OCI-LY7 (cell line): ENCODE results near the gene GJB3. TPM values are rescaled to one million over a fixed set of nuclear protein-coding genes. Genes with fewer than 3 reads are reported as not detected.

Experiments used
- BruUV-seq: library from RNA; stranded (reverse); fragments of 400-500 nt; replicated peaks from 2 replicates; lab custom pipeline; 2021; lab: Mats Ljungman, UMichigan
- CTCF ChIA-PET: fragments of 300-600 bp; sonication (Branson Sonifier 250); formaldehyde crosslinking; loops from one replicate; lab custom pipeline; 2022; ENCODE audit warnings: antibody characterized with exemption; ENCODE audit not compliant: unreplicated experiment; lab: Charles Lee
- POLR2A ChIA-PET: fragments of 300-600 bp; sonication (Branson Sonifier 250); formaldehyde crosslinking; loops from one replicate; lab custom pipeline; 2022; ENCODE audit warnings: antibody characterized with exemption; lab: Charles Lee
- DNase-seq: peaks from one replicate; pipeline ENCODE4 v3.0.0-alpha.2; 2015; ENCODE audit warnings: low spot score
- H2AFZ ChIP-seq: fragments of 200-600 bp; sonication (generic), shearing (Covaris generic); 2 replicates; pipeline ENCODE4 v1.6.1; 2014; ENCODE audit warnings: mild to moderate bottlenecking, antibody characterized with exemption, low read length, moderate library complexity
- H3K27ac ChIP-seq: fragments of 200-600 bp; sonication (generic); 2 replicates; pipeline ENCODE4 v1.5.1; 2014; ENCODE audit warnings: mixed run types, low read depth, mild to moderate bottlenecking, moderate library complexity, low read length, inconsistent platforms; ENCODE audit not compliant: poor library complexity, severe bottlenecking
- H3K36me3 ChIP-seq: fragments of 200-600 bp; sonication (generic); 2 replicates; pipeline ENCODE4 v1.6.1; 2014; ENCODE audit warnings: mild to moderate bottlenecking, antibody characterized with exemption, low read length, moderate library complexity, mixed read lengths; ENCODE audit not compliant: insufficient read depth
- H3K4me1 ChIP-seq: fragments of 200-600 bp; sonication (generic); 2 replicates; pipeline ENCODE4 v1.5.1; 2014; ENCODE audit warnings: mild to moderate bottlenecking, low read length; ENCODE audit not compliant: insufficient read depth, poor library complexity, severe bottlenecking
- H3K4me2 ChIP-seq: fragments of 200-600 bp; sonication (generic); 2 replicates; pipeline ENCODE4 v1.6.1; 2014; ENCODE audit warnings: mild to moderate bottlenecking, low read length
- H3K4me3 ChIP-seq: fragments of 200-600 bp; sonication (generic); 2 replicates; pipeline ENCODE4 v1.5.1; 2014; ENCODE audit warnings: mild to moderate bottlenecking, low read depth, low read length; ENCODE audit not compliant: poor library complexity, severe bottlenecking
- H3K79me2 ChIP-seq: fragments of 200-600 bp; sonication (generic); 2 replicates; pipeline ENCODE4 v1.6.1; 2016; ENCODE audit warnings: low read depth, mild to moderate bottlenecking, low read length, moderate library complexity, mixed read lengths; ENCODE audit not compliant: insufficient read depth
- H3K9me2 ChIP-seq: fragments of 200-600 bp; sonication (generic); 2 replicates; pipeline ENCODE4 v1.6.1; 2016; ENCODE audit warnings: mild to moderate bottlenecking, low read length, mixed read lengths; ENCODE audit not compliant: insufficient read depth
- H3K9me3 ChIP-seq: fragments of 200-600 bp; sonication (generic); 2 replicates; pipeline ENCODE4 v1.6.1; 2014; ENCODE audit warnings: mild to moderate bottlenecking, mixed run types, low read length, mixed read lengths
- H4K20me1 ChIP-seq: fragments of 200-600 bp; sonication (generic); 2 replicates; pipeline ENCODE4 v1.6.1; 2014; ENCODE audit warnings: mild to moderate bottlenecking, antibody characterized with exemption, low read length, moderate library complexity, mixed read lengths; ENCODE audit not compliant: insufficient read depth
- EZH2phosphoT487 ChIP-seq: fragments of 200-600 bp; sonication (generic); IDR thresholded peaks from 2 replicates; pipeline ENCODE4 v1.6.1; 2018; ENCODE audit warnings: low read depth, borderline replicate concordance, mild to moderate bottlenecking, mixed run types, antibody characterized with exemption, low read length, moderate library complexity, mixed read lengths
- intact Hi-C: fragments of 100-400 bp; cut with micrococcal nuclease; formaldehyde crosslinking; loops from one replicate; pipeline ENCODE4 v1.10.0; 2022; ENCODE audit not compliant: unreplicated experiment
- total RNA-seq, 2 experiments: library from RNA; depleted of rRNA in 1 of 2; stranded (reverse); fragments of >200 nt in 1 of 2; shearing (Covaris generic) in 1 of 2; gene quantifications; 2 replicates each; pipeline ENCODE4 v1.2.3, GENCODE V29; 2014 to 2022
- TF ChIP-seq, protein P1 (sequence below): fragments of 200-600 bp; sonication (generic); conservative IDR thresholded peaks from 2 replicates; pipeline ENCODE4 v1.5.1; 2014; ENCODE audit warnings: mild to moderate bottlenecking, antibody characterized with exemption, low read length, moderate library complexity, mixed read lengths

The GJB3 gene
- total RNA-seq, 2 experiments from 2014 or later, result not detected

DNA sequence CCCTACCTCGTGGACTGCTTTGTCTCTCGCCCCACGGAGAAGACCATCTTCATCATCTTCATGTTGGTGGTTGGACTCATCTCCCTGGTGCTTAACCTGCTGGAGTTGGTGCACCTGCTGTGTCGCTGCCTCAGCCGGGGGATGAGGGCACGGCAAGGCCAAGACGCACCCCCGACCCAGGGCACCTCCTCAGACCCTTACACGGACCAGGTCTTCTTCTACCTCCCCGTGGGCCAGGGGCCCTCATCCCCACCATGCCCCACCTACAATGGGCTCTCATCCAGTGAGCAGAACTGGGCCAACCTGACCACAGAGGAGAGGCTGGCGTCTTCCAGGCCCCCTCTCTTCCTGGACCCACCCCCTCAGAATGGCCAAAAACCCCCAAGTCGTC is 13.8 kb downstream of the GJB3 start:
- Histone ChIP-seq H3K9me3 (no peaks in the 10 kb centered on the region), H2AFZ (no peak overlapping the region), H3K9me2 (no peaks in the 10 kb centered on the region), H3K4me3 (no peak overlapping the region), H3K4me2 (no peak overlapping the region), H3K36me3 (no peaks in the 10 kb centered on the region), H3K79me2 (no peaks in the 10 kb centered on the region), H4K20me1 (no peaks in the 10 kb centered on the region), H3K27ac (no peak overlapping the region), H3K4me1 (no peaks in the 10 kb centered on the region)
- DNase-seq, result no peak
- intact Hi-C loops, result no loop called here
- no peak for TF ChIP-seq EZH2phosphoT487
- TF ChIP-seq, protein P1, sequence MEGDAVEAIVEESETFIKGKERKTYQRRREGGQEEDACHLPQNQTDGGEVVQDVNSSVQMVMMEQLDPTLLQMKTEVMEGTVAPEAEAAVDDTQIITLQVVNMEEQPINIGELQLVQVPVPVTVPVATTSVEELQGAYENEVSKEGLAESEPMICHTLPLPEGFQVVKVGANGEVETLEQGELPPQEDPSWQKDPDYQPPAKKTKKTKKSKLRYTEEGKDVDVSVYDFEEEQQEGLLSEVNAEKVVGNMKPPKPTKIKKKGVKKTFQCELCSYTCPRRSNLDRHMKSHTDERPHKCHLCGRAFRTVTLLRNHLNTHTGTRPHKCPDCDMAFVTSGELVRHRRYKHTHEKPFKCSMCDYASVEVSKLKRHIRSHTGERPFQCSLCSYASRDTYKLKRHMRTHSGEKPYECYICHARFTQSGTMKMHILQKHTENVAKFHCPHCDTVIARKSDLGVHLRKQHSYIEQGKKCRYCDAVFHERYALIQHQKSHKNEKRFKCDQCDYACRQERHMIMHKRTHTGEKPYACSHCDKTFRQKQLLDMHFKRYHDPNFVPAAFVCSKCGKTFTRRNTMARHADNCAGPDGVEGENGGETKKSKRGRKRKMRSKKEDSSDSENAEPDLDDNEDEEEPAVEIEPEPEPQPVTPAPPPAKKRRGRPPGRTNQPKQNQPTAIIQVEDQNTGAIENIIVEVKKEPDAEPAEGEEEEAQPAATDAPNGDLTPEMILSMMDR, result no peak
- ChIA-PET CTCF (no interaction called here), POLR2A (no interaction called here)
- no TSS peak for BruUV-seq

DNA sequence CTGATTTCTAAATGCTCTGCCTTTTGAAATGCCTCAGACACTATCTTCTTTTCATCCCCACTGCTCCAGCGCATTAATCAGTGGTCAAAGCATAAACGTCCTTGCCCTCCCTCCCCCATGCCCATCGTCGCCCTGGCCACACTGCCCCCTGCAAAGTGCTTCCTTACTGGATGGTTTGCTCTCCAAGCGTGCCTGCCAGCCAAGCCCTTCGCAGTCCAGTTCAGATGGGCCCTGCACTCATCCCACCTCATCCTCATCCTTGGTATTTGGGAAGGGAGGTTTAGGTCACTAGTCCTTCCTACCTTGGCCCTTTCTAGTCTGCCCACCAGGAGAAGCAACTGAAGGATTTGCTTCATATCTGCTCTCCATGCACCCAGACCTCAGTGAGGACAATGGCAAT is 14.9 kb downstream of the GJB3 start:
- Histone ChIP-seq H3K36me3 (no peaks in the 10 kb centered on the region), H3K27ac (no peak overlapping the region), H3K4me3 (no peak overlapping the region), H3K9me3 (no peaks in the 10 kb centered on the region), H4K20me1 (no peaks in the 10 kb centered on the region), H2AFZ (no peak overlapping the region), H3K4me1 (no peaks in the 10 kb centered on the region), H3K4me2 (no peak overlapping the region), H3K79me2 (no peaks in the 10 kb centered on the region), H3K9me2 (no peaks in the 10 kb centered on the region)
- intact Hi-C loops, result no loop called here
- TF ChIP-seq, protein P1, result no peak
- BruUV-seq, result no TSS peak
- DNase-seq, result no peak
- POLR2A ChIA-PET, result no interaction called here
- CTCF ChIA-PET, result no interaction called here

DNA sequence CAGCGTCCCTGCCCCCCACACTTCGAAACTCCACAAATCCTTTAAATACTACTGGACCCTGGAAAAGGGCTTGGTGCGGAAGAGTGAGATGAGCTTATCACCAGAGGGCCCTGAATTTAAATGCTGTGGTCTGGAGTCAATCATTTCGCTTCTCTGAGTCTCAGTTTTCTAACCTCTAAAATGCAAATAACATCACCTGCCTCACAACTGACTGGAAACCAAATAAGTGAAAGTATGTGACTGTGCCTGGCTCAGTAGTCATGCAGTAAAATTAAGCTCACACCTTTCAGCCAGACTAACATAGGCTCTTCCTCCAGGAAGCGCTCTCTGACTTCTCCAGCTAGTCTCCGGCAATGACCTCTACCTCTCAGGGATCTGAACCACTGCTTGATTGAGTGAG is 16.0 kb downstream of the GJB3 start:
- intact Hi-C loops, result no loop called here
- ChIA-PET CTCF (no interaction called here), POLR2A (no interaction called here)
- no peak for TF ChIP-seq EZH2phosphoT487
- TF ChIP-seq, protein P1, result no peak
- no peak overlapping the region for H3K27ac ChIP-seq
- BruUV-seq, result no TSS peak
- H2AFZ ChIP-seq, result no peak overlapping the region
- no peaks in the 10 kb centered on the region for H3K79me2 ChIP-seq
- no peak overlapping the region for H3K4me3 ChIP-seq
- no peaks in the 10 kb centered on the region for H3K4me1 ChIP-seq
- no peaks in the 10 kb centered on the region for H3K36me3 ChIP-seq
- no peak for DNase-seq
- no peak overlapping the region for H3K4me2 ChIP-seq
- no peaks in the 10 kb centered on the region for H3K9me2 ChIP-seq
- H3K9me3 ChIP-seq, result no peaks in the 10 kb centered on the region
- H4K20me1 ChIP-seq, result no peaks in the 10 kb centered on the region
